T47D (cell line): Measurements from ENCODE around the gene PROM2.

Experiments
- DNase-seq, 2 experiments: peaks; one replicate each; pipeline versions ENCODE4 v3.0.0 to v3.0.0-alpha.2; 2011 to 2012; ENCODE audit warnings: low read depth in 1 of 2, low spot score in 1 of 2
- JUND ChIP-seq: IDR thresholded peaks from 2 replicates; pipeline ENCODE4 v1.6.1; 2012; ENCODE audit warnings: low read depth
- in situ Hi-C: cut with HindIII; loops from 2 replicates; pipeline ENCODE4 v1.10.0; 2016; ENCODE audit warnings: low sequenced_read_pairs, low pct_unique_long_range_greater_than_20kb

PROM2 gene

GRCh38 chr2:95336406-95336805 lies 62.2 kb downstream of the PROM2 start:
- DNase-seq: no peak
- in situ Hi-C loops: no loop called here

GRCh38 chr2:95337829-95338228 lies 63.6 kb downstream of the PROM2 start:
- no peak for TF ChIP-seq JUND
- in situ Hi-C loops: no loop called here
- no peak for DNase-seq

More at GRCh38 chr2:95336406-95336805, 62.2 kb downstream of the PROM2 start:
- no peak for TF ChIP-seq JUND
